PC-9 (cell line): ENCODE results near the gene ZNF680.

Experiments
- EZH2 ChIP-seq: fragments of 200-600 bp; sonication (generic); IDR thresholded peaks from 2 replicates; pipeline ENCODE4 v1.8.0; 2017; ENCODE audit warnings: antibody characterized with exemption, low read depth
- TF ChIP-seq, protein P1 (sequence below): fragments of 200-600 bp; sonication (generic); conservative IDR thresholded peaks from 2 replicates; pipeline ENCODE4 v1.6.1; 2017; ENCODE audit warnings: mixed run types, antibody characterized with exemption, mild to moderate bottlenecking, moderate library complexity

DNA sequence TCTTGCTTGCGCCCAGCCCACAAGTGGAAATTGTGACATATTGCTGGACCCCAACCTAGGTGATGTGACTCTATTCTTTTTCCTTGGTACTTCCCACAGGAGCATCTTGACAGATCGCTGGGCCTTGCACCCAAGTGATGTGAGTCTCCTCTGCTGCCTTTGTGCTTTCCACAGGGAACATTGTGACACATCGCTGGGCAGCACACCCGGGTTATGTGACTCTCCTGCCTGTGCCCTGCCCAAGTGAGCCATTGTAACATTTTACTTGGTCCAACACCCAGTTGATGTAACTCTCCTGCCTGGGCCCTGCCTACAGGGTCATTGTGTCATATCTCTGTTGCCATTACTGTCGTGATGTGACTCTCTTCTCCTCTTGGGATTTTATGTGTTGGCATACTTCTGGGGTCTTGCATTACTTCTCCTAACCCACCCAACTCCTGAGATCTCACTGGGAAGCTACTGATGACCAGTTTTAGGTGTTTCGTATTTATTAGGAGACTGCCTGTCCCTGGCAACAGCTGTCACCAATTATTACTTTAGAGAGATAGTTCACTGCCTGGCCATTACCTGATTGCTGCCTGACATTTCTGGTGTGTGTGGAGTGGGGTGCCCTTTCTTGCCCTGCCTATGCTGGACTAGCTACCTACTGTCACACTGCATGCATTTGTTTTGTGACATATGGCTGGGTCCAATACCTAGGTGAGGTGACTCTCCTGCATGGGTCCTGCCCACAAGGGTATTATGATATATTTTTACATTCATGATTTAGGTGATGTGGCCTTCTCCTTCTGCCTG lies 45.4 kb upstream of the ZNF680 start:
- TF ChIP-seq, protein P1, sequence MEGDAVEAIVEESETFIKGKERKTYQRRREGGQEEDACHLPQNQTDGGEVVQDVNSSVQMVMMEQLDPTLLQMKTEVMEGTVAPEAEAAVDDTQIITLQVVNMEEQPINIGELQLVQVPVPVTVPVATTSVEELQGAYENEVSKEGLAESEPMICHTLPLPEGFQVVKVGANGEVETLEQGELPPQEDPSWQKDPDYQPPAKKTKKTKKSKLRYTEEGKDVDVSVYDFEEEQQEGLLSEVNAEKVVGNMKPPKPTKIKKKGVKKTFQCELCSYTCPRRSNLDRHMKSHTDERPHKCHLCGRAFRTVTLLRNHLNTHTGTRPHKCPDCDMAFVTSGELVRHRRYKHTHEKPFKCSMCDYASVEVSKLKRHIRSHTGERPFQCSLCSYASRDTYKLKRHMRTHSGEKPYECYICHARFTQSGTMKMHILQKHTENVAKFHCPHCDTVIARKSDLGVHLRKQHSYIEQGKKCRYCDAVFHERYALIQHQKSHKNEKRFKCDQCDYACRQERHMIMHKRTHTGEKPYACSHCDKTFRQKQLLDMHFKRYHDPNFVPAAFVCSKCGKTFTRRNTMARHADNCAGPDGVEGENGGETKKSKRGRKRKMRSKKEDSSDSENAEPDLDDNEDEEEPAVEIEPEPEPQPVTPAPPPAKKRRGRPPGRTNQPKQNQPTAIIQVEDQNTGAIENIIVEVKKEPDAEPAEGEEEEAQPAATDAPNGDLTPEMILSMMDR, result no peak
- TF ChIP-seq EZH2, result no peak
